HL-60 (cell line): Measurements from ENCODE around the gene UBE2E2.

Experiments used
- POLR2AphosphoS5 ChIP-seq: IDR thresholded peaks from 2 replicates; pipeline ENCODE4 v1.6.1; 2012; ENCODE audit warnings: low read depth
- SPI1 ChIP-seq: IDR thresholded peaks from 2 replicates; pipeline ENCODE4 v1.6.1; 2012; ENCODE audit warnings: low read depth, mild to moderate bottlenecking, borderline replicate concordance
- TF ChIP-seq, protein P1 (sequence below): IDR thresholded peaks from one replicate; pipeline ENCODE4 v1.5.1; 2011; ENCODE audit warnings: low read length, control low read depth, inconsistent platforms; ENCODE audit not compliant: insufficient read depth
- TF ChIP-seq, protein P2 (sequence below): IDR thresholded peaks from 2 replicates; pipeline ENCODE4 v1.6.1; 2012; ENCODE audit warnings: low read depth; ENCODE audit not compliant: insufficient replicate concordance

DNA sequence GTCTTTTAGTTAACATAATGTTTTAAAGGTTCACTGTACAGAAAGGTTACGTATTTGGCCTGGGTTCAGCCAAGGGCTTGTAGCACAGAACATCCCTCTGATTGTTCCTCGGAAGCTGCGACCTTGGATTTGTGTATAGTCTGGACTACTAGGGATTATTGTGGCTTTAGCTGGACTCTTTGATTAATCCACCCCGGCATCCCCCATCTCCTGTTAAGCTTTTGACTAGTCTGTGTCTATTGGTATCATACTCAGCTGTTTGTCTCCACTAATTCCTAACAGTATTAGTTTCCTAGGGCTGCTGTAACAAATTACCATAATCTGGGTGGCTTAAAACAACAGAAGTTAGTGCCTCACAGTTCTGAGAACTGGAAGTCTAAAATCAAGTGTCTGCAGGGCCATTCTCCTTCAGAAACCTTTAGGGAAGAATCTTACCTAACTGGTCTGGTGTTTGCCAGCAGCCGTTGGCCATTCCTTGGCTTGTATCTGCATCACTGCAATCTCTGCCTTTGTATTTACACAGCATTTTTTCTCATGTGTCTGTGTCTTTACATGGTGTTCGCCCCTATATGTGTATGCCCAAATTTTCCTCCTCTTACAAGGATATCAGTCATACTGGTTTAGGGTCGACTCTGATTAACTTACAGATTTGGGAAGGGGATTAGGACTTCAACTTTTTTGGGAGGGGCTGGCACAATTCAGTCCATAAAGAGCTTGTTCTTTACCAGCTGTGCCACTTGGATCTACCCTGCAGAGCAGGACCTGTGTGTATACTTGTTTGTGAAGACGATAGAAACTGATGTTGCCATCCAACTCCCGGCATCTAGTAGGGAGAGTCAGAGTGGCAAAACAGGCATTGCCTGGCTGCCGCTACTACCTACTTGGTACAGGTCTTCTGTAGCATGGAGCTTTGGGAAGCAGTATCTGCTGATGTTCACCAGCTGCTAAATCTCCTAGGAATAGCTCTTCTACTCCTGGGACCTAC is 117.8 kb downstream of the UBE2E2 start:
- TF ChIP-seq, protein P1, sequence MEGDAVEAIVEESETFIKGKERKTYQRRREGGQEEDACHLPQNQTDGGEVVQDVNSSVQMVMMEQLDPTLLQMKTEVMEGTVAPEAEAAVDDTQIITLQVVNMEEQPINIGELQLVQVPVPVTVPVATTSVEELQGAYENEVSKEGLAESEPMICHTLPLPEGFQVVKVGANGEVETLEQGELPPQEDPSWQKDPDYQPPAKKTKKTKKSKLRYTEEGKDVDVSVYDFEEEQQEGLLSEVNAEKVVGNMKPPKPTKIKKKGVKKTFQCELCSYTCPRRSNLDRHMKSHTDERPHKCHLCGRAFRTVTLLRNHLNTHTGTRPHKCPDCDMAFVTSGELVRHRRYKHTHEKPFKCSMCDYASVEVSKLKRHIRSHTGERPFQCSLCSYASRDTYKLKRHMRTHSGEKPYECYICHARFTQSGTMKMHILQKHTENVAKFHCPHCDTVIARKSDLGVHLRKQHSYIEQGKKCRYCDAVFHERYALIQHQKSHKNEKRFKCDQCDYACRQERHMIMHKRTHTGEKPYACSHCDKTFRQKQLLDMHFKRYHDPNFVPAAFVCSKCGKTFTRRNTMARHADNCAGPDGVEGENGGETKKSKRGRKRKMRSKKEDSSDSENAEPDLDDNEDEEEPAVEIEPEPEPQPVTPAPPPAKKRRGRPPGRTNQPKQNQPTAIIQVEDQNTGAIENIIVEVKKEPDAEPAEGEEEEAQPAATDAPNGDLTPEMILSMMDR = no peak
- TF ChIP-seq POLR2AphosphoS5 = no peak
- no peak for TF ChIP-seq SPI1
- TF ChIP-seq, protein P2, sequence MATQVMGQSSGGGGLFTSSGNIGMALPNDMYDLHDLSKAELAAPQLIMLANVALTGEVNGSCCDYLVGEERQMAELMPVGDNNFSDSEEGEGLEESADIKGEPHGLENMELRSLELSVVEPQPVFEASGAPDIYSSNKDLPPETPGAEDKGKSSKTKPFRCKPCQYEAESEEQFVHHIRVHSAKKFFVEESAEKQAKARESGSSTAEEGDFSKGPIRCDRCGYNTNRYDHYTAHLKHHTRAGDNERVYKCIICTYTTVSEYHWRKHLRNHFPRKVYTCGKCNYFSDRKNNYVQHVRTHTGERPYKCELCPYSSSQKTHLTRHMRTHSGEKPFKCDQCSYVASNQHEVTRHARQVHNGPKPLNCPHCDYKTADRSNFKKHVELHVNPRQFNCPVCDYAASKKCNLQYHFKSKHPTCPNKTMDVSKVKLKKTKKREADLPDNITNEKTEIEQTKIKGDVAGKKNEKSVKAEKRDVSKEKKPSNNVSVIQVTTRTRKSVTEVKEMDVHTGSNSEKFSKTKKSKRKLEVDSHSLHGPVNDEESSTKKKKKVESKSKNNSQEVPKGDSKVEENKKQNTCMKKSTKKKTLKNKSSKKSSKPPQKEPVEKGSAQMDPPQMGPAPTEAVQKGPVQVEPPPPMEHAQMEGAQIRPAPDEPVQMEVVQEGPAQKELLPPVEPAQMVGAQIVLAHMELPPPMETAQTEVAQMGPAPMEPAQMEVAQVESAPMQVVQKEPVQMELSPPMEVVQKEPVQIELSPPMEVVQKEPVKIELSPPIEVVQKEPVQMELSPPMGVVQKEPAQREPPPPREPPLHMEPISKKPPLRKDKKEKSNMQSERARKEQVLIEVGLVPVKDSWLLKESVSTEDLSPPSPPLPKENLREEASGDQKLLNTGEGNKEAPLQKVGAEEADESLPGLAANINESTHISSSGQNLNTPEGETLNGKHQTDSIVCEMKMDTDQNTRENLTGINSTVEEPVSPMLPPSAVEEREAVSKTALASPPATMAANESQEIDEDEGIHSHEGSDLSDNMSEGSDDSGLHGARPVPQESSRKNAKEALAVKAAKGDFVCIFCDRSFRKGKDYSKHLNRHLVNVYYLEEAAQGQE = no peak
